Liver (tissue), 9 donors: ENCODE measurements around the gene IFNA6. TPM values are rescaled to one million over a fixed set of nuclear protein-coding genes. Genes with fewer than 3 reads are reported as not detected.
"Not testable (repeated sequence)": the region's sequence is repeated elsewhere in the genome, so short reads cannot be mapped to it uniquely, and the experiment has no call there.

ENCODE experiments used
- DNase-seq: peaks from one replicate; pipeline ENCODE4 v3.0.0-alpha.2; 2017; ENCODE audit warnings: low spot score
- H3K27ac ChIP-seq, 2 donors: one replicate each; pipeline ENCODE4 v1.7.0; 2013; ENCODE audit warnings: inconsistent platforms in 2 of 2, low read length in 2 of 2, control low read depth in 1 of 2, low read depth in 1 of 2, mild to moderate bottlenecking in 1 of 2
- H3K27me3 ChIP-seq, 4 donors: one replicate each; pipeline versions ENCODE4 v1.6.1 to v1.7.0; 2013; ENCODE audit warnings: low read length in 3 of 4, inconsistent platforms in 1 of 4, mild to moderate bottlenecking in 1 of 4, moderate library complexity in 1 of 4; ENCODE audit not compliant: control insufficient read depth in 4 of 4, insufficient read depth in 4 of 4
- H3K36me3 ChIP-seq, 4 donors: one replicate each; pipeline versions ENCODE4 v1.6.1 to v1.7.0; 2013; ENCODE audit warnings: low read length in 3 of 4, mild to moderate bottlenecking in 3 of 4, low read depth in 1 of 4, moderate library complexity in 1 of 4; ENCODE audit not compliant: control insufficient read depth in 4 of 4, insufficient read depth in 3 of 4
- H3K4me1 ChIP-seq, 4 donors: one replicate each; pipeline versions ENCODE4 v1.6.1 to v1.7.0; 2013; ENCODE audit warnings: low read length in 3 of 4, mild to moderate bottlenecking in 3 of 4, moderate library complexity in 1 of 4; ENCODE audit not compliant: control insufficient read depth in 4 of 4, insufficient read depth in 4 of 4
- H3K4me3 ChIP-seq, 3 donors: one replicate each; pipeline versions ENCODE4 v1.6.1 to v1.7.0; 2013; ENCODE audit warnings: low read length in 3 of 3, control low read depth in 1 of 3, low read depth in 1 of 3, mild to moderate bottlenecking in 1 of 3
- H3K9ac ChIP-seq, 2 donors: one replicate each; pipeline ENCODE4 v1.7.0; 2013; ENCODE audit warnings: low read length in 2 of 2, mild to moderate bottlenecking in 2 of 2, moderate library complexity in 2 of 2, control low read depth in 1 of 2, low read depth in 1 of 2
- H3K9me3 ChIP-seq, 4 donors: one replicate each; pipeline versions ENCODE4 v1.6.1 to v1.7.0; 2013; ENCODE audit warnings: low read length in 3 of 4; ENCODE audit not compliant: control insufficient read depth in 4 of 4
- ATF3 ChIP-seq: IDR thresholded peaks from 2 replicates; pipeline ENCODE4 v1.6.1; 2016; ENCODE audit warnings: antibody characterized with exemption
- CTCF ChIP-seq: fragments of 150-350 bp; IDR thresholded peaks from 2 replicates; pipeline ENCODE4 v1.5.1; 2017; ENCODE audit warnings: improper control_type of control experiment, low read depth, low read length; ENCODE audit not compliant: missing input control
- FOXA1 ChIP-seq: IDR thresholded peaks from 2 replicates; pipeline ENCODE4 v1.6.1; 2016; ENCODE audit warnings: antibody characterized with exemption
- HNF4A ChIP-seq, 2 donors: conservative IDR thresholded peaks; 2 replicates each; pipeline ENCODE4 v1.6.1; 2016; ENCODE audit warnings: antibody characterized with exemption in 2 of 2, mild to moderate bottlenecking in 2 of 2
- REST ChIP-seq: IDR thresholded peaks from 2 replicates; pipeline ENCODE4 v1.6.1; 2016; ENCODE audit warnings: antibody characterized with exemption, mild to moderate bottlenecking
- SP1 ChIP-seq: IDR thresholded peaks from 2 replicates; pipeline ENCODE4 v1.6.1; 2018; ENCODE audit warnings: antibody characterized with exemption, mild to moderate bottlenecking
- WGBS: extraction: QIAGEN DNeasy Blood & Tissue Kit; methylation state at CpG from one replicate; pipeline ENCODE4 v1.1.7; 2013; 5-methylcytosine and 5-hydroxymethylcytosine counted together
- polyA plus RNA-seq, 2 donors: library from polyadenylated mRNA; stranded (reverse) in 1 of 2; unstranded in 1 of 2; fragments of 200-250 nt in 1 of 2; fragments of >200 nt in 1 of 2; fragmentation: Nextera tagmentation in 1 of 2; extraction: Ambion mirVana in 1 of 2; gene quantifications; one replicate each; pipeline versions ENCODE4 v1.2.1 to v1.2.3, GENCODE V29; 2013 to 2015
- total RNA-seq, 2 donors: library from RNA; depleted of rRNA; stranded (reverse); fragments of >200 nt; gene quantifications; one replicate each; pipeline ENCODE4 v1.2.3, GENCODE V29; 2014
- donor health status: healthy.
- donor health status: healthy.
- donor health status: healthy.
- donor health status: healthy.
- donor health status: healthy.

IFNA6 gene
- total and polyA plus RNA-seq, 4 donors, result not detected

GRCh38 chr9:21367957-21368356 is 17.3 kb upstream of the IFNA6 start, which contains the start of gene IFNA13:
Gene IFNA13 (minus strand): TSS chr9:21368057. CDS start chr9:21368010, 47 bp downstream.
- WGBS, result 88% methylated on average over 3 of the region's 3 CpGs
- TF ChIP-seq CTCF (no peak), SP1 (no peak), FOXA1 (no peak), HNF4A (conservative IDR thresholded peaks at IDR 0.05) (no peak), ATF3 (no peak), REST (no peak)

GRCh38 chr9:21367169-21367568 is 16.5 kb upstream of the IFNA6 start:
- 93% methylated on average over 1 of the region's 2 CpGs for WGBS
- H3K27ac ChIP-seq, H3K9me3 ChIP-seq, H3K4me1 ChIP-seq, H3K4me3 ChIP-seq, H3K36me3 ChIP-seq, H3K9ac ChIP-seq, H3K27me3 ChIP-seq, DNase-seq: not testable (repeated sequence)

More at GRCh38 chr9:21367957-21368356, 17.3 kb upstream of the IFNA6 start, which contains the start of gene IFNA13:
- no peaks in the 10 kb centered on the region for H3K4me1 ChIP-seq
- H3K4me3 ChIP-seq, result no peak within 1 kb of the TSS
- no peak within 1 kb of the TSS for H3K9ac ChIP-seq
- no peaks in the 10 kb centered on the region for H3K36me3 ChIP-seq
- peaks cover 0 to 3% (median 0%) of the 10 kb centered on the region in 4 donors for H3K27me3 ChIP-seq
- no peak within 1 kb of the TSS for H3K27ac ChIP-seq
- no peak for DNase-seq
- H3K9me3 ChIP-seq, result no peaks in the 10 kb centered on the region

- no peak overlapping the region for H3K4me3 ChIP-seq
- H3K27me3 ChIP-seq, result peaks cover 0 to 3% (median 0%) of the 10 kb centered on the region in 4 donors
- no peaks in the 10 kb centered on the region for H3K4me1 ChIP-seq
- no peak for DNase-seq
- no peaks in the 10 kb centered on the region for H3K36me3 ChIP-seq
- 84% methylated on average over 8 of the region's 8 CpGs for WGBS
- H3K9me3 ChIP-seq, result no peaks in the 10 kb centered on the region
- H3K27ac ChIP-seq, result no peak overlapping the region
- H3K9ac ChIP-seq, result no peak overlapping the region
- no peak for TF ChIP-seq FOXA1
These were observed 11.6 kb upstream of the IFNA6 start for GRCh38 chr9:21362287-21362686.
